ENCODE results near the gene GALK1. TPM values are rescaled to one million over a fixed set of nuclear protein-coding genes. Genes with fewer than 3 reads are reported as not detected.

The GALK1 gene
- total and polyA plus RNA-seq, 2 donors (not counting 1 experiment from before 2014, with no cell fraction given) = 10.2 to 62.8 TPM

- Histone ChIP-seq H3K79me2 (ENCODE audit: control insufficient read depth, insufficient read depth, low read length) (no peaks in the 10 kb centered on the region), H3K27ac (ENCODE audit: insufficient read depth, low read length) (no peak overlapping the region), H3K4me3 (replicated peaks in 1 of 4; ENCODE audit: control extremely low read depth in 1 of 4, insufficient read depth in 1 of 4, low read depth in 3 of 4, low read length in 4 of 4) (peak overlapping the region; percentile 46 to 81 (median 69)), H3K9ac (ENCODE audit: insufficient read depth, low read length) (peak overlapping the region; percentile 51), H3K4me1 (ENCODE audit: control insufficient read depth, extremely low read depth, insufficient read depth, low read length) (peaks cover 8% of the 10 kb centered on the region), H3K27me3 (ENCODE audit: control insufficient read depth, insufficient read depth, low read length) (no peaks in the 10 kb centered on the region), H3K4me2 (ENCODE audit: extremely low read depth, insufficient read depth, low read length) (peak overlapping the region; percentile 64), H3K9me3 (ENCODE audit: control insufficient read depth, insufficient read depth, low read depth, low read length) (no peaks in the 10 kb centered on the region), H3K36me3 (ENCODE audit: control insufficient read depth, insufficient read depth, low read length) (no peaks in the 10 kb centered on the region), H4K20me1 (ENCODE audit: control insufficient read depth, extremely low read depth, insufficient read depth, low read length) (no peaks in the 10 kb centered on the region), H2AFZ (ENCODE audit: low read length) (peak overlapping the region; percentile 80)
- DNase-seq (ENCODE audit: low read depth in 2 of 2) = no peak
- TF ChIP-seq CTCF (conservative IDR thresholded peaks at IDR 0.05 in 1 of 2, IDR thresholded peaks at IDR 0.05 in 1 of 2; ENCODE audit: low read depth in 1 of 2, low read length in 2 of 2) (no peak), EZH2 (IDR thresholded peaks at IDR 0.05; ENCODE audit: low read length, missing control alignments) (no peak)
Measured at GRCh38 chr17:75763613-75764416, 1.2 kb downstream of the GALK1 start.

- Histone ChIP-seq H3K9me3 (ENCODE audit: control insufficient read depth, insufficient read depth, low read depth, low read length) (no peaks in the 10 kb centered on the region), H3K4me2 (ENCODE audit: extremely low read depth, insufficient read depth, low read length) (no peak overlapping the region), H2AFZ (ENCODE audit: low read length) (no peak overlapping the region)
Measured at GRCh38 chr17:75763269-75763607, 1.8 kb downstream of the GALK1 start.

More at GRCh38 chr17:75763269-75763607, 1.8 kb downstream of the GALK1 start:
- no peaks in the 10 kb centered on the region for H3K27me3 ChIP-seq (ENCODE audit: control insufficient read depth, insufficient read depth, low read length)
- H3K79me2 ChIP-seq (ENCODE audit: control insufficient read depth, insufficient read depth, low read length) = no peaks in the 10 kb centered on the region
- no peaks in the 10 kb centered on the region for H4K20me1 ChIP-seq (ENCODE audit: control insufficient read depth, extremely low read depth, insufficient read depth, low read length)
- H3K9ac ChIP-seq (ENCODE audit: insufficient read depth, low read length) = no peak overlapping the region
- H3K36me3 ChIP-seq (ENCODE audit: control insufficient read depth, insufficient read depth, low read length) = no peaks in the 10 kb centered on the region
- no peak for TF ChIP-seq EZH2 (IDR thresholded peaks at IDR 0.05; ENCODE audit: low read length, missing control alignments)
- TF ChIP-seq CTCF (conservative IDR thresholded peaks at IDR 0.05 in 1 of 2, IDR thresholded peaks at IDR 0.05 in 1 of 2; ENCODE audit: low read depth in 1 of 2, low read length in 2 of 2) = no peak
- H3K27ac ChIP-seq (ENCODE audit: insufficient read depth, low read length) = no peak overlapping the region
- no peak overlapping the region for H3K4me3 ChIP-seq (replicated peaks in 1 of 4; ENCODE audit: control extremely low read depth in 1 of 4, insufficient read depth in 1 of 4, low read depth in 3 of 4, low read length in 4 of 4)
- DNase-seq (ENCODE audit: low read depth in 2 of 2) = no peak
- H3K4me1 ChIP-seq (ENCODE audit: control insufficient read depth, extremely low read depth, insufficient read depth, low read length) = peaks cover 8% of the 10 kb centered on the region
